GM03348 (cell line): Measurements from ENCODE around the gene ARID5B.

ENCODE experiments used
- DNase-seq: peaks from one replicate; pipeline ENCODE4 v3.0.0; 2012; ENCODE audit warnings: low spot score

The ARID5B gene

GRCh38 chr10:62050346-62050892, 148.9 kb downstream of the ARID5B start:
- DNase-seq, result no peak

GRCh38 chr10:62050893-62051433, 149.5 kb downstream of the ARID5B start:
- peak; percentile 56 for DNase-seq

GRCh38 chr10:62052276-62052675, 150.8 kb downstream of the ARID5B start:
- no peak for DNase-seq

GRCh38 chr10:62053860-62054259, 152.4 kb downstream of the ARID5B start:
- DNase-seq, result no peak

- DNase-seq, result no peak
Measured at GRCh38 chr10:62054408-62054807, 152.9 kb downstream of the ARID5B start.

- no peak for DNase-seq
Measured at GRCh38 chr10:62054830-62055229, 153.3 kb downstream of the ARID5B start.

GRCh38 chr10:62056219-62056618, 154.7 kb downstream of the ARID5B start:
- DNase-seq, result no peak

GRCh38 chr10:62056698-62057097, 155.2 kb downstream of the ARID5B start:
- no peak for DNase-seq

- no peak for DNase-seq
Measured at GRCh38 chr10:62057359-62057758, 155.9 kb downstream of the ARID5B start.

- DNase-seq, result no peak
Measured at GRCh38 chr10:62057850-62058249, 156.4 kb downstream of the ARID5B start.

- DNase-seq, result no peak
Measured at GRCh38 chr10:62058476-62058875, 157.0 kb downstream of the ARID5B start.

GRCh38 chr10:62058896-62059216, 157.4 kb downstream of the ARID5B start:
- DNase-seq, result no peak

GRCh38 chr10:62059217-62059920, 157.9 kb downstream of the ARID5B start:
- DNase-seq, result no peak

- no peak for DNase-seq
Measured at GRCh38 chr10:62062028-62062427, 160.5 kb downstream of the ARID5B start.

- DNase-seq, result peak; percentile 41
Measured at GRCh38 chr10:62062752-62063512, 161.4 kb downstream of the ARID5B start.

- no peak for DNase-seq
Measured at GRCh38 chr10:62063795-62064472, 162.4 kb downstream of the ARID5B start.

GRCh38 chr10:62067560-62067959, 166.1 kb downstream of the ARID5B start:
- DNase-seq, result no peak

- DNase-seq, result no peak
Measured at GRCh38 chr10:62068464-62068863, 167.0 kb downstream of the ARID5B start.

GRCh38 chr10:62069452-62070178, 168.1 kb downstream of the ARID5B start:
- no peak for DNase-seq

GRCh38 chr10:62071846-62072281, 170.4 kb downstream of the ARID5B start:
- no peak for DNase-seq

GRCh38 chr10:62072901-62073300, 171.4 kb downstream of the ARID5B start:
- peak; percentile 54 for DNase-seq

GRCh38 chr10:62073429-62073828, 171.9 kb downstream of the ARID5B start:
- DNase-seq, result no peak
